Measurements from ENCODE around the gene OSTF1. TPM values are rescaled to one million over a fixed set of nuclear protein-coding genes. Genes with fewer than 3 reads are reported as not detected.

The OSTF1 gene
- total RNA-seq, 1 experiment from 2014 or later = 58.4 TPM

DNA sequence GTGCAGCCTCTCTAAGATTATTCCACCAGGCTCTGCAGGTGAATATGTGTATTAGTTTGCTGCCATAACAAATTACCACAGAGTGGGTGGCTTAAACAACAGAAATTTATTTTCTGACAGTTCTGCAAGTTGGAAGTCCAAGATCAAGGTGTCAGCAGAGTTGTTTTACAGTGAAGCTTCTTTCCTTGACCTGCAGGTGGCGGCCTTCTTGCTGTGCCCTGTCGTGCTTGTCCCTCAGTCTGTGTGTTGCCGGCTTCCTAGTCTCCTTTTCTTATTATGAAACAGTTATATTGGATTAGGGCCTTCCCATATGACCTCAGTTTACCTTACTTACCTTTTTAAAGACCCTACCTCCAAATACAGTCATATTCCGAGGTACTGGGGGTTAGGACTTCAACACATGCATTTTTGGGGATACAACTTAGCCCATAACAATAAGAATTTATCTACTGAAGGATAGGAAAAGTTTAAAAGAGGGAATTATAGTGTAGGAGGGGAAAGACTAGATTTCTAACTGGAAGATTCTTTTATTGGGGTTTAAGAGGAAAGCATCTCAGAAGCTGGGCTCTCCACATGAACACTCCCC lies 97.4 kb downstream of the OSTF1 start:
- Histone ChIP-seq H3K27ac (no peak overlapping the region), H3F3A (ENCODE audit: insufficient read depth, low read depth) (peaks cover 10% of the 10 kb centered on the region), H3K36me3 (ENCODE audit: low read depth) (no peaks in the 10 kb centered on the region), H3K9me3 (ENCODE audit: insufficient read depth, low read depth) (peaks cover 12% of the 10 kb centered on the region; the same call in 1 of the 2 replicates), H3K79me2 (ENCODE audit: low read depth) (no peaks in the 10 kb centered on the region), H3K9me2 (ENCODE audit: insufficient read depth) (no peaks in the 10 kb centered on the region), H2AFZ (no peak overlapping the region), H3K4me2 (no peak overlapping the region), H4K20me1 (ENCODE audit: insufficient read depth) (no peaks in the 10 kb centered on the region), H3K27me3 (ENCODE audit: insufficient read depth, low read depth) (no peaks in the 10 kb centered on the region), H3K4me3 (no peak overlapping the region), H3K4me1 (replicated peaks; ENCODE audit: insufficient read depth) (peaks cover 14% of the 10 kb centered on the region)
- intact Hi-C loops (cut with micrococcal nuclease; ENCODE audit: unreplicated experiment) = loop anchor here (2.0 to 10.0 kb wide), 3 partner anchors 97 to 1501 kb away; partner anchors contain the start of genes NMRK1 and OSTF1
- TF ChIP-seq, protein P1, sequence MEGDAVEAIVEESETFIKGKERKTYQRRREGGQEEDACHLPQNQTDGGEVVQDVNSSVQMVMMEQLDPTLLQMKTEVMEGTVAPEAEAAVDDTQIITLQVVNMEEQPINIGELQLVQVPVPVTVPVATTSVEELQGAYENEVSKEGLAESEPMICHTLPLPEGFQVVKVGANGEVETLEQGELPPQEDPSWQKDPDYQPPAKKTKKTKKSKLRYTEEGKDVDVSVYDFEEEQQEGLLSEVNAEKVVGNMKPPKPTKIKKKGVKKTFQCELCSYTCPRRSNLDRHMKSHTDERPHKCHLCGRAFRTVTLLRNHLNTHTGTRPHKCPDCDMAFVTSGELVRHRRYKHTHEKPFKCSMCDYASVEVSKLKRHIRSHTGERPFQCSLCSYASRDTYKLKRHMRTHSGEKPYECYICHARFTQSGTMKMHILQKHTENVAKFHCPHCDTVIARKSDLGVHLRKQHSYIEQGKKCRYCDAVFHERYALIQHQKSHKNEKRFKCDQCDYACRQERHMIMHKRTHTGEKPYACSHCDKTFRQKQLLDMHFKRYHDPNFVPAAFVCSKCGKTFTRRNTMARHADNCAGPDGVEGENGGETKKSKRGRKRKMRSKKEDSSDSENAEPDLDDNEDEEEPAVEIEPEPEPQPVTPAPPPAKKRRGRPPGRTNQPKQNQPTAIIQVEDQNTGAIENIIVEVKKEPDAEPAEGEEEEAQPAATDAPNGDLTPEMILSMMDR (conservative IDR thresholded peaks at IDR 0.05) = peak; percentile 63
- no peak for TF ChIP-seq EZH2 (IDR thresholded peaks at IDR 0.05; ENCODE audit: low read depth)
- POLR2A ChIA-PET (ENCODE audit: unreplicated experiment) = no interaction called here
- DNase-seq = peak in 1 of 2 experiments; percentile 25
- BruUV-seq (replicated peaks) = no TSS peak
- CTCF ChIA-PET = interaction anchor here (0.5 to 1.0 kb wide), 4 partner anchors 16 to 1117 kb away, joined by 3 to 13 read pairs (median 8); no protein-coding TSS in a partner anchor

DNA sequence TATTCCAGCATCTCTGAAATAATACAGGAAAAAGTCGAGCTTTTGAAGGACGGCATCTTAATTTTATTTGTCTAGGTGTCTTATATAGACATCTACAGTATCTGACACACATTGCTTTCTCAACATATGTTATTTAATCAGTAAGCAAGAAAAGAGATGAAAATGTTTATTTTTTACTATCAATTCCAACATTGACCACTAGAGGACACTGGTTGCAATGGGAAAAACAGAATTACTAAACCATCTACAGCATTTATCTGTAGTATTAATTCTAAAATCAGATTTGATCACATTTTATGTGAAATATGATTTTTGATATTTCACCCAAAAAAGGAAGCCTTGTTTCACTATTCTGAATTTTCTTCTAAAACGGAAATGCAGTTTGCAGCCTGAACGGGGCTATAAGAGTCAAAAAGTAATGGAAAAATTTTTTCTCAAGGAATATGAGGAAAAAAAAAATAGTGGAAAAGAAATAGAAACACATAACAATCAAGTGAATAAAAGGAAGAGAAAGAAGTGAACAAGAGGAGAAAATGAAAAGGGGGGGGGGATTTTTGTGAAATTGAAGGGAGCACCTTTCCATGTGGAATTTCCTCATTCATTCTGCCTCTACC lies 98.6 kb downstream of the OSTF1 start:
- CTCF ChIA-PET = interaction anchor here (0.5 kb wide), 1 partner anchor 1395 kb away, joined by 3 read pairs; no protein-coding TSS in a partner anchor

GRCh38 chr9:75188756-75189155 lies 100.4 kb downstream of the OSTF1 start:
- Histone ChIP-seq H3K27me3 (ENCODE audit: insufficient read depth, low read depth) (no peaks in the 10 kb centered on the region), H3K27ac (no peak overlapping the region), H3K4me2 (no peak overlapping the region), H4K20me1 (ENCODE audit: insufficient read depth) (no peaks in the 10 kb centered on the region), H3F3A (ENCODE audit: insufficient read depth, low read depth) (no peaks in the 10 kb centered on the region), H3K4me3 (no peak overlapping the region), H3K79me2 (ENCODE audit: low read depth) (no peaks in the 10 kb centered on the region), H2AFZ (no peak overlapping the region), H3K36me3 (ENCODE audit: low read depth) (no peaks in the 10 kb centered on the region), H3K9me3 (ENCODE audit: insufficient read depth, low read depth) (no peaks in the 10 kb centered on the region), H3K4me1 (replicated peaks; ENCODE audit: insufficient read depth) (no peaks in the 10 kb centered on the region), H3K9me2 (ENCODE audit: insufficient read depth) (no peaks in the 10 kb centered on the region)
- intact Hi-C loops (cut with micrococcal nuclease; ENCODE audit: unreplicated experiment) = loop anchor here (5.0 to 10.0 kb wide), 2 partner anchors 416 to 1504 kb away; no protein-coding TSS in a partner anchor
- CTCF ChIA-PET = no interaction called here
- BruUV-seq (replicated peaks) = no TSS peak
- POLR2A ChIA-PET (ENCODE audit: unreplicated experiment) = no interaction called here
- DNase-seq = no peak
- TF ChIP-seq, protein P1 (conservative IDR thresholded peaks at IDR 0.05) = no peak
- TF ChIP-seq EZH2 (IDR thresholded peaks at IDR 0.05; ENCODE audit: low read depth) = no peak

More for the DNA sequence above, 98.6 kb downstream of the OSTF1 start:
- POLR2A ChIA-PET (ENCODE audit: unreplicated experiment) = no interaction called here
- Histone ChIP-seq H3F3A (ENCODE audit: insufficient read depth, low read depth) (peaks cover 5% of the 10 kb centered on the region; the same call in 1 of the 2 replicates), H3K27ac (no peak overlapping the region), H3K36me3 (ENCODE audit: low read depth) (no peaks in the 10 kb centered on the region), H3K4me2 (no peak overlapping the region), H3K9me3 (ENCODE audit: insufficient read depth, low read depth) (peaks cover 12% of the 10 kb centered on the region; the same call in 1 of the 2 replicates), H2AFZ (no peak overlapping the region), H3K79me2 (ENCODE audit: low read depth) (no peaks in the 10 kb centered on the region), H3K9me2 (ENCODE audit: insufficient read depth) (no peaks in the 10 kb centered on the region), H3K27me3 (ENCODE audit: insufficient read depth, low read depth) (no peaks in the 10 kb centered on the region), H3K4me3 (no peak overlapping the region), H4K20me1 (ENCODE audit: insufficient read depth) (no peaks in the 10 kb centered on the region), H3K4me1 (replicated peaks; ENCODE audit: insufficient read depth) (0 out of 2 replicates have a peak, but pooled peaks cover 5% of the 10 kb centered on the region)
- DNase-seq = no peak
- no peak for TF ChIP-seq EZH2 (IDR thresholded peaks at IDR 0.05; ENCODE audit: low read depth)
- TF ChIP-seq, protein P1 (conservative IDR thresholded peaks at IDR 0.05) = peak; percentile 92
- BruUV-seq (replicated peaks) = no TSS peak
- intact Hi-C loops (cut with micrococcal nuclease; ENCODE audit: unreplicated experiment) = loop anchor here (2.0 to 10.0 kb wide), 3 partner anchors 98 to 1502 kb away; partner anchors contain the start of genes NMRK1 and OSTF1
